ENCODE data around the gene TRAPPC2L. TPM values are rescaled to one million over a fixed set of nuclear protein-coding genes. Genes with fewer than 3 reads are reported as not detected.

The TRAPPC2L gene
- total and polyA plus RNA-seq, 2 experiments from 2014 or later: 58.7 to 215 TPM

DNA sequence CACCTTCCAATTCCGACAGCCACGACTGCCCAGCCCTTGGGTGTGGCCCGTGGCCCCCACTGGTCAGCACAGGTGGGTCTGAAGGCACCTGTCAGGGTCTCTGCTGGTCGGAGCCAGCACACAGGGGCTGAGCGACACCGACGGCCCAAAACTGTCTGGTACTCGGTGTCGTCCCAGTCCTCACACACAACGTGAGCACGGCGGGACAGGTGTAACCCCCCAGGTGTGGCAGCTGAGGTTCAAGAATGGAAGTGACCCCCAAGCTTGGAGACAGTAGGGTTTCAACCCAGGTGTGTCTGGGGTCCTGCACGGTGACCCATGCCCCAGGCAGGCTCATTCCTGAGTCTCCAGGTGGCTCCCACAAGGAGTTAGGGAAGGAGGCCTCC, 1.2 kb upstream of the TRAPPC2L start:
- no peak for DNase-seq (ENCODE audit: low spot score)
- Histone ChIP-seq H3K79me2 (peaks cover 27% of the 10 kb centered on the region), H3K9me3 (ENCODE audit: low read depth) (no peaks in the 10 kb centered on the region), H3K27ac (no peak overlapping the region), H2AFZ (no peak overlapping the region), H3K9me2 (replicated peaks; ENCODE audit: insufficient read depth) (no peaks in the 10 kb centered on the region), H3K4me1 (ENCODE audit: insufficient read depth) (peaks cover 11% of the 10 kb centered on the region), H4K20me1 (ENCODE audit: insufficient read depth, poor library complexity, severe bottlenecking) (peaks cover 3% of the 10 kb centered on the region), H3K36me3 (replicated peaks; ENCODE audit: insufficient read depth, low read depth) (no peaks in the 10 kb centered on the region), H3K4me2 (peak overlapping the region; percentile 98), H3K4me3 (no peak overlapping the region), H3K27me3 (no peaks in the 10 kb centered on the region)
- no peak for TF ChIP-seq EZH2 (IDR thresholded peaks at IDR 0.05; ENCODE audit: borderline replicate concordance)
- TF ChIP-seq EZH2phosphoT487 (IDR thresholded peaks at IDR 0.05; ENCODE audit: low read depth, severe bottlenecking, unreplicated experiment): no peak
- TF ChIP-seq, protein P1, sequence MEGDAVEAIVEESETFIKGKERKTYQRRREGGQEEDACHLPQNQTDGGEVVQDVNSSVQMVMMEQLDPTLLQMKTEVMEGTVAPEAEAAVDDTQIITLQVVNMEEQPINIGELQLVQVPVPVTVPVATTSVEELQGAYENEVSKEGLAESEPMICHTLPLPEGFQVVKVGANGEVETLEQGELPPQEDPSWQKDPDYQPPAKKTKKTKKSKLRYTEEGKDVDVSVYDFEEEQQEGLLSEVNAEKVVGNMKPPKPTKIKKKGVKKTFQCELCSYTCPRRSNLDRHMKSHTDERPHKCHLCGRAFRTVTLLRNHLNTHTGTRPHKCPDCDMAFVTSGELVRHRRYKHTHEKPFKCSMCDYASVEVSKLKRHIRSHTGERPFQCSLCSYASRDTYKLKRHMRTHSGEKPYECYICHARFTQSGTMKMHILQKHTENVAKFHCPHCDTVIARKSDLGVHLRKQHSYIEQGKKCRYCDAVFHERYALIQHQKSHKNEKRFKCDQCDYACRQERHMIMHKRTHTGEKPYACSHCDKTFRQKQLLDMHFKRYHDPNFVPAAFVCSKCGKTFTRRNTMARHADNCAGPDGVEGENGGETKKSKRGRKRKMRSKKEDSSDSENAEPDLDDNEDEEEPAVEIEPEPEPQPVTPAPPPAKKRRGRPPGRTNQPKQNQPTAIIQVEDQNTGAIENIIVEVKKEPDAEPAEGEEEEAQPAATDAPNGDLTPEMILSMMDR (IDR thresholded peaks at IDR 0.05; ENCODE audit: poor library complexity): no peak
- WGBS (ENCODE audit: low lambda C conversion rate, missing lambda C conversion rate): 84% methylated on average over 13 of the region's 13 CpGs

DNA sequence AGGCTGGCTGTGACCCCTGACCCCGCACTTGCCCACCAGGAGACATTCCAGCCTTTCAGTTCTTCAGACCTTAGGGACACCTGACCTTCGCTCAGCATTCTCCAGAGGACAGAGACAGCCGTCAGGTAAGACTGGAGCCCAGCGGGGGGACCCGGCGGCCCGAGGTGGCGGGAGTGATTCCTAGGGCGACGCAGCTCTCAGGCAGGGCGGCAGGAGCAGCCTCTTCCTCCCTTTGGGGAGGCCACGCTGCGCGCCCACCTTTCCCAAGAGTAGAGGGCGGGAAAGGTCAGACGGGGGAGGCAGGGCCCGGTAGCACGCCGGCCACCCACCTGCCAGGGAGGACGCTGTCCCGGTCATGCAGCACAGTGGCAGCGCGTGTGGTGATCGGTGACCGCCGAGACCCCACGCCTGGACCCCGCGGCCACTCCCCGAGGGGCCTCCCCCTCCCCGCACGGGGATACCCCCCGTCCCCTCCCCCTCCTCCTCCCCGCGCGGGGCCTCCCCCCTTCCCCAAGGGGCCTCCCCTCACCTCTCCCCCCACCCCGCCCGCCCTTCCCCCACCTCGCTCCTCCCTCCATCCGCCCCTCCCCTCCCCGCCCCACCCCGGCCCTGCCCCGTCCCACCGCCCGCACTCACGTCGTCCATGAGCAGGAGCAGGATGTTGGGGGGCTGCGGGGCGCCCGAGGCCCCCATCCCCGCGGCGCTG, 652 bp upstream of the TRAPPC2L start:
- Histone ChIP-seq H3K9me2 (replicated peaks; ENCODE audit: insufficient read depth) (no peaks in the 10 kb centered on the region), H3K4me2 (peak overlapping the region; percentile 98), H3K27ac (no peak overlapping the region), H3K36me3 (replicated peaks; ENCODE audit: insufficient read depth, low read depth) (no peaks in the 10 kb centered on the region), H3K9me3 (ENCODE audit: low read depth) (no peaks in the 10 kb centered on the region), H3K79me2 (peaks cover 27% of the 10 kb centered on the region), H3K4me1 (ENCODE audit: insufficient read depth) (peaks cover 11% of the 10 kb centered on the region), H4K20me1 (ENCODE audit: insufficient read depth, poor library complexity, severe bottlenecking) (peaks cover 3% of the 10 kb centered on the region), H2AFZ (no peak overlapping the region), H3K4me3 (peak overlapping the region; percentile 45), H3K27me3 (no peaks in the 10 kb centered on the region)
- TF ChIP-seq, protein P1 (IDR thresholded peaks at IDR 0.05; ENCODE audit: poor library complexity): no peak
- TF ChIP-seq EZH2phosphoT487 (IDR thresholded peaks at IDR 0.05; ENCODE audit: low read depth, severe bottlenecking, unreplicated experiment): no peak
- TF ChIP-seq EZH2 (IDR thresholded peaks at IDR 0.05; ENCODE audit: borderline replicate concordance): no peak
- DNase-seq (ENCODE audit: low spot score): no peak
- WGBS (ENCODE audit: low lambda C conversion rate, missing lambda C conversion rate): 13% methylated on average over 22 of the region's 53 CpGs

DNA sequence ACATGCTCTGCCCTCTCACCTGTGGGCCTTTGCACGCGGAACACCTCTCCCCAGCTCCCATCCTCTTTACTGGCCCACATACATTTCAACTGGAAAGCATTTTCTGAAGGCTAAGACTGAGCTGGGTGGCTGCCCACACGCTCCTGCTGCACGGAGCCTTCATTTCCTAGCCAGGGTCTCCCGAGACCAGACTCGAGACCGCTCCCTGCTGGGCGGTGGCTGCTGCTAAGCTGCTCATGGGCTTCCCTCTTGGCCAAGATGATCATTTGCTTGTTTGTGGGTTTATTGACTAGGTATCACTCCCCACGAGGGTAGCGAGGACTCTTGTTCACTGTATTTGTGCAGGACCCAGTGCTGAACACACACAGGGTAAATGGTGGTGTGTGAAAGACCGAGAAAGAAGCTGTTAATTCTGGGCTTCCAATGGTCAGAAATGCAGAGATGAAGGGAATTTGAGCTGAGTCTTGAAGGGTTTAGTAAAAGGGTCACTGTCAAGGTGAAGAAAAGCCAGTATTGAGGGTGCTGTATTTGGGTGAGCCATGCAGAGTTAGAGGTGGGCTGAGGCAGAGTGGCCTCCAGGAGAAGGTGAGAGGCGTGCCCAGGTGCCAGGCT, 907 bp downstream of the TRAPPC2L start:
- DNase-seq (ENCODE audit: low spot score): peak; percentile 92
- TF ChIP-seq, protein P1 (IDR thresholded peaks at IDR 0.05; ENCODE audit: poor library complexity): peak; percentile 72
- TF ChIP-seq EZH2phosphoT487 (IDR thresholded peaks at IDR 0.05; ENCODE audit: low read depth, severe bottlenecking, unreplicated experiment): no peak
- H3K27me3 ChIP-seq: no peaks in the 10 kb centered on the region
- H3K27ac ChIP-seq: peak overlapping the region; percentile 80
- H3K4me1 ChIP-seq (ENCODE audit: insufficient read depth): peaks cover 11% of the 10 kb centered on the region
- H3K9me2 ChIP-seq (replicated peaks; ENCODE audit: insufficient read depth): no peaks in the 10 kb centered on the region
- H3K4me2 ChIP-seq: peak overlapping the region; percentile 93
- H3K9me3 ChIP-seq (ENCODE audit: low read depth): no peaks in the 10 kb centered on the region
- H3K36me3 ChIP-seq (replicated peaks; ENCODE audit: insufficient read depth, low read depth): no peaks in the 10 kb centered on the region
- peak overlapping the region; percentile 68 for H3K4me3 ChIP-seq
- peaks cover 3% of the 10 kb centered on the region for H4K20me1 ChIP-seq (ENCODE audit: insufficient read depth, poor library complexity, severe bottlenecking)
- H2AFZ ChIP-seq: peak overlapping the region; percentile 57
- peaks cover 27% of the 10 kb centered on the region for H3K79me2 ChIP-seq
- 18% methylated on average over 12 of the region's 12 CpGs for WGBS (ENCODE audit: low lambda C conversion rate, missing lambda C conversion rate)

Measured in hepatocyte (in vitro differentiated cells).